HepG2 (cell line): ENCODE measurements around the gene CENPE. TPM values are rescaled to one million over a fixed set of nuclear protein-coding genes. Genes with fewer than 3 reads are reported as not detected.

Experiments used
- GATAD1 ChIP-seq: IDR thresholded peaks from 2 replicates; pipeline ENCODE4 v1.6.1; 2016; ENCODE audit warnings: missing genetic modification reagents, missing compliant biosample characterization
- KAT8 ChIP-seq: IDR thresholded peaks from 2 replicates; pipeline ENCODE4 v1.6.1; 2016; ENCODE audit warnings: missing genetic modification reagents, missing compliant biosample characterization
- PCBP1 ChIP-seq: fragments of 200-400 bp; formaldehyde crosslinking; IDR thresholded peaks from 2 replicates; pipeline ENCODE4 v1.6.1; 2017; ENCODE audit warnings: mild to moderate bottlenecking, low read depth, low read length, borderline replicate concordance
- ZFP36L1 ChIP-seq: sonication (generic); formaldehyde crosslinking; IDR thresholded peaks from 2 replicates; pipeline ENCODE4 v1.8.0; 2022; ENCODE audit warnings: mild to moderate bottlenecking, missing genetic modification reagents, moderate library complexity
- ZNF160 ChIP-seq: sonication (generic); formaldehyde crosslinking; IDR thresholded peaks from 2 replicates; pipeline ENCODE4 v1.8.0; 2022; ENCODE audit warnings: mild to moderate bottlenecking, inconsistent platforms, missing genetic modification reagents
- ZNF451 ChIP-seq: sonication (generic); formaldehyde crosslinking; IDR thresholded peaks from 2 replicates; pipeline ENCODE4 v1.5.0; 2020; ENCODE audit warnings: mild to moderate bottlenecking, missing genetic modification reagents
- ZNF569 ChIP-seq: sonication (generic); formaldehyde crosslinking; IDR thresholded peaks from 2 replicates; pipeline ENCODE4 v1.5.0; 2020; ENCODE audit warnings: mild to moderate bottlenecking, missing genetic modification reagents, moderate library complexity, borderline replicate concordance
- ZNF619 ChIP-seq: sonication (generic); formaldehyde crosslinking; IDR thresholded peaks from 2 replicates; pipeline ENCODE4 v1.4.0; 2020; ENCODE audit warnings: mild to moderate bottlenecking, missing genetic modification reagents
- ZNF83 ChIP-seq: sonication (generic); formaldehyde crosslinking; IDR thresholded peaks from 2 replicates; pipeline ENCODE4 v1.4.0; 2020; ENCODE audit warnings: missing genetic modification reagents, mild to moderate bottlenecking, borderline replicate concordance
- ZZZ3 ChIP-seq: sonication (generic); formaldehyde crosslinking; IDR thresholded peaks from 2 replicates; pipeline ENCODE4 v1.4.0; 2020; ENCODE audit warnings: missing genetic modification reagents, mild to moderate bottlenecking, borderline replicate concordance
- polyA plus RNA-seq, 8 experiments: library from polyadenylated mRNA; depleted of rRNA in 3 of 8; stranded (reverse) in 7 of 8; unstranded in 1 of 8; fragments of >200 nt; fragmentation: Illumina TruSeq in 4 of 8; extraction: Trizol in 4 of 8; gene quantifications; 2 replicates each; pipeline versions ENCODE4 v1.2.1 to v1.2.3, GENCODE V29; 2011 to 2016; ENCODE audit warnings: low read depth in 4 of 8, missing spikeins in 1 of 8, mixed read lengths in 1 of 8; ENCODE audit not compliant: insufficient read depth in 1 of 8
- total RNA-seq, 5 experiments: library from RNA; depleted of rRNA; stranded (reverse); fragments of >200 nt; fragmentation: Illumina TruSeq; extraction: Trizol; gene quantifications; 2 replicates each; pipeline ENCODE4 v1.2.3, GENCODE V29; 2016; ENCODE audit warnings: low read depth in 1 of 5
- TF ChIP-seq, protein P1 (sequence below): sonication (generic); formaldehyde crosslinking; IDR thresholded peaks from 2 replicates; pipeline ENCODE4 v1.4.0; 2020; ENCODE audit warnings: low read depth, mild to moderate bottlenecking, missing genetic modification reagents
- TF ChIP-seq, protein P2 (sequence below): sonication (generic); formaldehyde crosslinking; IDR thresholded peaks from 2 replicates; pipeline ENCODE4 v1.4.0; 2020; ENCODE audit warnings: missing genetic modification reagents
- TF ChIP-seq, protein P3 (sequence below): sonication (generic); formaldehyde crosslinking; IDR thresholded peaks from 2 replicates; pipeline ENCODE4 v1.4.0; 2020; ENCODE audit warnings: missing genetic modification reagents
- TF ChIP-seq, protein P4 (sequence below): IDR thresholded peaks from 2 replicates; pipeline ENCODE4 v1.6.1; 2012; ENCODE audit warnings: low read depth, low read length, improper control_type of control experiment
- TF ChIP-seq, protein P5 (sequence below): sonication (generic); formaldehyde crosslinking; IDR thresholded peaks from 2 replicates; pipeline ENCODE4 v1.8.0; 2022; ENCODE audit warnings: mild to moderate bottlenecking, missing genetic modification reagents; ENCODE audit not compliant: insufficient replicate concordance
- TF ChIP-seq, protein P6 (sequence below): sonication (generic); formaldehyde crosslinking; conservative IDR thresholded peaks from 2 replicates; pipeline ENCODE4 v1.4.0; 2020; ENCODE audit warnings: missing genetic modification reagents

The CENPE gene
- total and polyA plus RNA-seq, 2 of the 13 experiments (the other 11 are each of a cell fraction or from before 2014, with no cell fraction given) = 2.1 to 19.8 TPM

DNA sequence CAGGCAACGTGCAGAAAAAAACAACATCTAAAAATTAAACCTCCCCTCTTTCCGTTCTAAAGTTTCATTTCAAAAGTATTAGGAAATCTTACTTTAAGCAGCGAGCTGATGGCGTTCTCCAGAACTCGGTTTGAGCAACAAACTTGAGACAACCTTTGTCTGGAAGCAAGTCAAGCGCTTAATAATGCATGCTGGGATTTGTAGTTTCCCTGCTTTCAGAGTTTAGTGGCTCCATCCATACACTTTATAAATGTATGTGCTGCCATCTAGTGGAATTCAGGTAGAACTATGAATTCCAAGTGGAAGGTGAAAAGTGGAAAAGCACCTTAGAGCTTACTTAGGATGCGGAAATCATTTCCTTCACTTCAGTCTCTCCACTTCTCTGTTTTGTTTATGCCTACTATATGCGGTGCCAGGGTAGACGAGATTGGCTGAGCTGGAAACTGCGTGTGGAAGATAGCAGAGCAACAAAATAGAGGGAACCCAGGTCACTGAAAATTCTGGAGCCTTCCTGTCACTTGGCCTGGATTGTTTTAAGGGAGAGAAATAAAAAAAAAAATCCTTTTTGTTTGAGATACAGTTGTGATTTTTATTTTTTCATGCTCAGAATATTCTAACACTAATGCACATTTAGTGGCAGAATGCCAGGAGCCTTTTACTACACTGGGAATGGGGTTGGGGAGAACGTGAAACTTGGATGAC is 98.3 kb downstream of the CENPE start, which contains the start of gene BDH2 (continued):
- TF ChIP-seq ZNF619 = no peak
- no peak for TF ChIP-seq ZNF451 (CRISPR knock-in tag)
- 0 out of 2 replicates have a peak, but pooled peaks have one; percentile 39 for TF ChIP-seq GATAD1 (CRISPR knock-in tag)
- TF ChIP-seq ZNF160 = no peak
- TF ChIP-seq, protein P1, sequence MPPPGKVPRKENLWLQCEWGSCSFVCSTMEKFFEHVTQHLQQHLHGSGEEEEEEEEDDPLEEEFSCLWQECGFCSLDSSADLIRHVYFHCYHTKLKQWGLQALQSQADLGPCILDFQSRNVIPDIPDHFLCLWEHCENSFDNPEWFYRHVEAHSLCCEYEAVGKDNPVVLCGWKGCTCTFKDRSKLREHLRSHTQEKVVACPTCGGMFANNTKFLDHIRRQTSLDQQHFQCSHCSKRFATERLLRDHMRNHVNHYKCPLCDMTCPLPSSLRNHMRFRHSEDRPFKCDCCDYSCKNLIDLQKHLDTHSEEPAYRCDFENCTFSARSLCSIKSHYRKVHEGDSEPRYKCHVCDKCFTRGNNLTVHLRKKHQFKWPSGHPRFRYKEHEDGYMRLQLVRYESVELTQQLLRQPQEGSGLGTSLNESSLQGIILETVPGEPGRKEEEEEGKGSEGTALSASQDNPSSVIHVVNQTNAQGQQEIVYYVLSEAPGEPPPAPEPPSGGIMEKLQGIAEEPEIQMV (CRISPR knock-in tag) = no peak
- TF ChIP-seq, protein P2, sequence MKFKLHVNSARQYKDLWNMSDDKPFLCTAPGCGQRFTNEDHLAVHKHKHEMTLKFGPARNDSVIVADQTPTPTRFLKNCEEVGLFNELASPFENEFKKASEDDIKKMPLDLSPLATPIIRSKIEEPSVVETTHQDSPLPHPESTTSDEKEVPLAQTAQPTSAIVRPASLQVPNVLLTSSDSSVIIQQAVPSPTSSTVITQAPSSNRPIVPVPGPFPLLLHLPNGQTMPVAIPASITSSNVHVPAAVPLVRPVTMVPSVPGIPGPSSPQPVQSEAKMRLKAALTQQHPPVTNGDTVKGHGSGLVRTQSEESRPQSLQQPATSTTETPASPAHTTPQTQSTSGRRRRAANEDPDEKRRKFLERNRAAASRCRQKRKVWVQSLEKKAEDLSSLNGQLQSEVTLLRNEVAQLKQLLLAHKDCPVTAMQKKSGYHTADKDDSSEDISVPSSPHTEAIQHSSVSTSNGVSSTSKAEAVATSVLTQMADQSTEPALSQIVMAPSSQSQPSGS (CRISPR knock-in tag) = no peak
- TF ChIP-seq, protein P3, sequence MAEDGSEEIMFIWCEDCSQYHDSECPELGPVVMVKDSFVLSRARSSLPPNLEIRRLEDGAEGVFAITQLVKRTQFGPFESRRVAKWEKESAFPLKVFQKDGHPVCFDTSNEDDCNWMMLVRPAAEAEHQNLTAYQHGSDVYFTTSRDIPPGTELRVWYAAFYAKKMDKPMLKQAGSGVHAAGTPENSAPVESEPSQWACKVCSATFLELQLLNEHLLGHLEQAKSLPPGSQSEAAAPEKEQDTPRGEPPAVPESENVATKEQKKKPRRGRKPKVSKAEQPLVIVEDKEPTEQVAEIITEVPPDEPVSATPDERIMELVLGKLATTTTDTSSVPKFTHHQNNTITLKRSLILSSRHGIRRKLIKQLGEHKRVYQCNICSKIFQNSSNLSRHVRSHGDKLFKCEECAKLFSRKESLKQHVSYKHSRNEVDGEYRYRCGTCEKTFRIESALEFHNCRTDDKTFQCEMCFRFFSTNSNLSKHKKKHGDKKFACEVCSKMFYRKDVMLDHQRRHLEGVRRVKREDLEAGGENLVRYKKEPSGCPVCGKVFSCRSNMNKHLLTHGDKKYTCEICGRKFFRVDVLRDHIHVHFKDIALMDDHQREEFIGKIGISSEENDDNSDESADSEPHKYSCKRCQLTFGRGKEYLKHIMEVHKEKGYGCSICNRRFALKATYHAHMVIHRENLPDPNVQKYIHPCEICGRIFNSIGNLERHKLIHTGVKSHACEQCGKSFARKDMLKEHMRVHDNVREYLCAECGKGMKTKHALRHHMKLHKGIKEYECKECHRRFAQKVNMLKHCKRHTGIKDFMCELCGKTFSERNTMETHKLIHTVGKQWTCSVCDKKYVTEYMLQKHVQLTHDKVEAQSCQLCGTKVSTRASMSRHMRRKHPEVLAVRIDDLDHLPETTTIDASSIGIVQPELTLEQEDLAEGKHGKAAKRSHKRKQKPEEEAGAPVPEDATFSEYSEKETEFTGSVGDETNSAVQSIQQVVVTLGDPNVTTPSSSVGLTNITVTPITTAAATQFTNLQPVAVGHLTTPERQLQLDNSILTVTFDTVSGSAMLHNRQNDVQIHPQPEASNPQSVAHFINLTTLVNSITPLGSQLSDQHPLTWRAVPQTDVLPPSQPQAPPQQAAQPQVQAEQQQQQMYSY = no peak
- TF ChIP-seq PCBP1 = no peak
- TF ChIP-seq ZNF569 = no peak
- no peak for TF ChIP-seq ZFP36L1 (CRISPR knock-in tag)
- TF ChIP-seq, protein P4, sequence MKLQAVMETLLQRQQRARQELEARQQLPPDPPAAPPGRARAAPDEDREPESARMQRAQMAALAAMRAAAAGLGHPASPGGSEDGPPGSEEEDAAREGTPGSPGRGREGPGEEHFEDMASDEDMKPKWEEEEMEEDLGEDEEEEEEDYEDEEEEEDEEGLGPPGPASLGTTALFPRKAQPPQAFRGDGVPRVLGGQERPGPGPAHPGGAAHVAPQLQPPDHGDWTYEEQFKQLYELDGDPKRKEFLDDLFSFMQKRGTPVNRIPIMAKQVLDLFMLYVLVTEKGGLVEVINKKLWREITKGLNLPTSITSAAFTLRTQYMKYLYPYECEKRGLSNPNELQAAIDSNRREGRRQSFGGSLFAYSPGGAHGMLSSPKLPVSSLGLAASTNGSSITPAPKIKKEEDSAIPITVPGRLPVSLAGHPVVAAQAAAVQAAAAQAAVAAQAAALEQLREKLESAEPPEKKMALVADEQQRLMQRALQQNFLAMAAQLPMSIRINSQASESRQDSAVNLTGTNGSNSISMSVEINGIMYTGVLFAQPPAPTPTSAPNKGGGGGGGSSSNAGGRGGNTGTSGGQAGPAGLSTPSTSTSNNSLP = peak; percentile 89
- TF ChIP-seq, protein P5, sequence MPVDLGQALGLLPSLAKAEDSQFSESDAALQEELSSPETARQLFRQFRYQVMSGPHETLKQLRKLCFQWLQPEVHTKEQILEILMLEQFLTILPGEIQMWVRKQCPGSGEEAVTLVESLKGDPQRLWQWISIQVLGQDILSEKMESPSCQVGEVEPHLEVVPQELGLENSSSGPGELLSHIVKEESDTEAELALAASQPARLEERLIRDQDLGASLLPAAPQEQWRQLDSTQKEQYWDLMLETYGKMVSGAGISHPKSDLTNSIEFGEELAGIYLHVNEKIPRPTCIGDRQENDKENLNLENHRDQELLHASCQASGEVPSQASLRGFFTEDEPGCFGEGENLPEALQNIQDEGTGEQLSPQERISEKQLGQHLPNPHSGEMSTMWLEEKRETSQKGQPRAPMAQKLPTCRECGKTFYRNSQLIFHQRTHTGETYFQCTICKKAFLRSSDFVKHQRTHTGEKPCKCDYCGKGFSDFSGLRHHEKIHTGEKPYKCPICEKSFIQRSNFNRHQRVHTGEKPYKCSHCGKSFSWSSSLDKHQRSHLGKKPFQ (CRISPR knock-in tag) = no peak
- no peak for TF ChIP-seq ZNF83 (CRISPR knock-in tag)
- TF ChIP-seq, protein P6, sequence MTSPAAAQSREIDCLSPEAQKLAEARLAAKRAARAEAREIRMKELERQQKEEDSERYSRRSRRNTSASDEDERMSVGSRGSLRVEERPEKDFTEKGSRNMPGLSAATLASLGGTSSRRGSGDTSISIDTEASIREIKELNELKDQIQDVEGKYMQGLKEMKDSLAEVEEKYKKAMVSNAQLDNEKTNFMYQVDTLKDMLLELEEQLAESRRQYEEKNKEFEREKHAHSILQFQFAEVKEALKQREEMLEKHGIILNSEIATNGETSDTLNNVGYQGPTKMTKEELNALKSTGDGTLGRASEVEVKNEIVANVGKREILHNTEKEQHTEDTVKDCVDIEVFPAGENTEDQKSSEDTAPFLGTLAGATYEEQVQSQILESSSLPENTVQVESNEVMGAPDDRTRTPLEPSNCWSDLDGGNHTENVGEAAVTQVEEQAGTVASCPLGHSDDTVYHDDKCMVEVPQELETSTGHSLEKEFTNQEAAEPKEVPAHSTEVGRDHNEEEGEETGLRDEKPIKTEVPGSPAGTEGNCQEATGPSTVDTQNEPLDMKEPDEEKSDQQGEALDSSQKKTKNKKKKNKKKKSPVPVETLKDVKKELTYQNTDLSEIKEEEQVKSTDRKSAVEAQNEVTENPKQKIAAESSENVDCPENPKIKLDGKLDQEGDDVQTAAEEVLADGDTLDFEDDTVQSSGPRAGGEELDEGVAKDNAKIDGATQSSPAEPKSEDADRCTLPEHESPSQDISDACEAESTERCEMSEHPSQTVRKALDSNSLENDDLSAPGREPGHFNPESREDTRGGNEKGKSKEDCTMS (CRISPR knock-in tag) = no peak
- no peak for TF ChIP-seq ZZZ3 (CRISPR knock-in tag)
- peak; percentile 67 for TF ChIP-seq KAT8 (CRISPR knock-in tag)
